Activated naive CD4-positive, alpha-beta T cell treated with anti-CD3 and anti-CD28 coated beads, Interleukin-2, amount 50 U/mL, for 16 hours (primary cell): ENCODE results near the gene NPR2.

Experiments
- DNase-seq: peaks from one replicate; pipeline ENCODE4 v3.0.0-alpha.2; 2020

Gene NPR2

DNA sequence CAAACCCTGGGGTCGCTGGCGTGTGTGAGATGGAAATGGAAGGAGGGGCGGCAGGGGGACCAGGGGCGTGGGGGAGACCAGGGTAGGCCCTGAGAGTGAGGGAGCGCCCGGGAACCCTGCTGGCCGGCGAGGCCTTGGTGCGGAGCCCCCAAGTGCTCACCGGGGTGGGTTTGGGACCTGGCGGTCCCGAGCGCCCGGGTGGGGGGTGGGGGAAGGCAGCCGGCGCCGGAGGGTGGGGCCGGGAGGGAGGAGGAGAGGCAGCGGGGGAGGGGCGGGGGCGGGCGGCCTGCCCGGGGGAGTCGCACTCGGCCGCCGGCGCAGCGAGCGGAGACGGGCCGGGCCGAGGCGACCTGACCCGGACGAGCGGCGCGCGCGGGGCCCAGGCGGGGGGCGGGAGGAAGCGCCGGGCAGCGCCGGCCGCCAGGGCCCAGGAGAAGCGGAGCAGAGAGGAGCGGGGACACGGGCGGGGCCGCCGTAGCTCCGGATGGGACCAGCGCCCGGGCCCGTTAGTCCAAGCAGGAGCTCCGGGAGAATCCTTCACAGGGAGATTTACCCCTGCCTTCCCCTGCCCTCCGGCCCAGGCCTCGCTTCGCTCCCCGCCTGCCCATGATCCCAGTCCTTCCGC is at the start of gene NPR2:
NPR2 (plus strand) TSS at position 295 of the 625 bp plus-strand sequence. CDS start 818 bp downstream, outside the sequence.
- no peak for DNase-seq

- no peak for DNase-seq
Observed at GRCh38 chr9:35741740-35742139, 49.7 kb upstream of the NPR2 start.

- no peak for DNase-seq
Observed at GRCh38 chr9:35743452-35743851, 47.9 kb upstream of the NPR2 start.

DNA sequence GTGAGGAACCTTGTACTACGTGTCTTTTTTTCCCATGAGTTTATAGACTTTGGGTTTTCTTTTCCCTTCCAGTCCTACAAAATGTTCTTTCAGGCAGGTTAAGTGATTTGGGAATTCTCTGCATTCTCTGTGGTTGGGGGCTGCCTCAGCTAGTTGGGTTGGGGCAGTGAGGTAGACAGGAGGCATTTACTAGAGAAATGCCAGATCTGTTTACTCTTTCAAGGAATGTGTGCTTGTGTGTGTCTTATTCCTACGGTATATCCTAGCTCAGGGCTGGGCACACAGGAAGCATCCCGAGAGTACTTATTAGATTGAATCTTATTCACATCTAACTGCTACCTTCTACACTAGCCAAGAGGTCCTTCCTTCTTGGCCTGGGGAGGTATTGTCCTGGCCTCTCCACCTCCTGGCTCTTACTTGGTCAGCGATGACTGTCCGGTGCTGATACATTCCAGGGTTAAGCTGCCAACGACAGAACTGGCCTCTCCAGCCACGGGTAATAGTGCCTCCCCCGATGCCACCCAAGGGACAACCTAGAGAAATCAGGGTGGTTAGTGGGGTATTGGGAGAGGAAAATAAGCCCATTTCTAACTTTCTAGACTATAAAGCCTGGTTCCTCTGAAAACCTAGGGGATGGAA is 47.4 kb upstream of the NPR2 start:
- no peak for DNase-seq

DNA sequence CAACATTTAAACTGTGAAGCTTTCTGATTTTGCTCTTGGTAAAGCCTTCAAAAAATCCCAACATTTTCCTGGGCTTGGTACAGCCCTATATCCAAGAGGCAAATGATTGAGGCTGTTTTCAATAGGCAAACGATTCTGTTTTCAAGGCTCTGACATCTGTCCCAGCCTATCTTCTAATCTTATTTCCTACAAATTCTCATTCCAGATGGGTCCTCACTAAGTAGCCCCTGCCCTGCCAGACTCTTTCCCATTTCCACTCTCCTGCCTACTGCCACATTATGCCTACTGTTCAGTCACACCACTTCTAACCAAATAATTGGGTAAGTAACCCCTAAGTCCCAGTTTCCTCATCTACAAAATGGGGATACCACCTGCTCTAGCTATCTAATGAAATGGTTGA is 45.8 kb upstream of the NPR2 start:
- no peak for DNase-seq

DNA sequence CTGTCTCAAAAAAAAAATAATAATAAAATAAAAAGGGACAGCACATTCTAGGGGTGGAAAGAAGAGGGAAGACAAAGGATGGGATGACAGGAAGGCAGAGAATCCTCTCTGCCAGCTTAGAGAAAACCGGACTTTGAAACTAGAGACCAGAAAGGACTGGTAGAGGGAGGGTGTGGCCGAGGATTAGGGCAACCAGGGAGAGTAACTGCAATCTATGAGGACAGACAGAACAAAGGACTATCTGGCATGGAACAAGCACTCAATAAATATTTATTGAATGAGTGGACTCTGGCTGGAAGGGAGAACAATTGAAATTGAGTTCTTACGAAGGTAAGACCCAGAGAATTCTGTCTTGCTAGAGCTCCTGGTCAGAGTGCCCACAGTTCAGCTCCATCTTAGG is 44.8 kb upstream of the NPR2 start:
- DNase-seq, result no peak

DNA sequence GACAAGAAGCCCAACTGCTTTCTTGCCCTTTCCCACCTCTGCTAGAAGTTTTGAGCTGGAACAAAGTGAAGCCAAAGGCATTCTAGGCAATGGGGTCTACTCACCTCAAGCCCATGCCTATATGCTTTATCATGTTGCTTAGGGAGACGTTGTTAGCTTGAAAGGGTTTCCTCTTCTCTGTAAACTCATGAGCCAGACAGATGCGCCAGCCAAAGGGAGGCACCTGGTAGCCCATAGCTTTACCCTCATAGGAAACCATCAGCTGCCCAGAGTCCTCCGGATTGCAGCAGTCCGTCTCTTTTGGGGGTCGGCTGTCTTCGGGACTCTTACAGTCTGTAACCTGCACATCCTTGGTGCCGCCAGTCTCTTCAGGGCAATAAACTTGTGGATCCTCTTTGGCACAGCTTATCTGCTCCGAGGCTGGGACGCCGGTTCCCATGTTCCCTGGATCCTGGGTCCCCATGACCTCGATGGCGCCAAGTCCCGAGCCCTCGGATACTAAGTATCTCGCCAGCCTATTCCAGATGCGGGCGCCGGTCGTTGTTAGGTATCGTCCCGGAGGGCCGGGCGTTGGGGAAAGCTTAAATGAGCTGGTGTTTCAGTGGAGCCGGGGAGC is 43.0 kb upstream of the NPR2 start:
- DNase-seq, result no peak

DNA sequence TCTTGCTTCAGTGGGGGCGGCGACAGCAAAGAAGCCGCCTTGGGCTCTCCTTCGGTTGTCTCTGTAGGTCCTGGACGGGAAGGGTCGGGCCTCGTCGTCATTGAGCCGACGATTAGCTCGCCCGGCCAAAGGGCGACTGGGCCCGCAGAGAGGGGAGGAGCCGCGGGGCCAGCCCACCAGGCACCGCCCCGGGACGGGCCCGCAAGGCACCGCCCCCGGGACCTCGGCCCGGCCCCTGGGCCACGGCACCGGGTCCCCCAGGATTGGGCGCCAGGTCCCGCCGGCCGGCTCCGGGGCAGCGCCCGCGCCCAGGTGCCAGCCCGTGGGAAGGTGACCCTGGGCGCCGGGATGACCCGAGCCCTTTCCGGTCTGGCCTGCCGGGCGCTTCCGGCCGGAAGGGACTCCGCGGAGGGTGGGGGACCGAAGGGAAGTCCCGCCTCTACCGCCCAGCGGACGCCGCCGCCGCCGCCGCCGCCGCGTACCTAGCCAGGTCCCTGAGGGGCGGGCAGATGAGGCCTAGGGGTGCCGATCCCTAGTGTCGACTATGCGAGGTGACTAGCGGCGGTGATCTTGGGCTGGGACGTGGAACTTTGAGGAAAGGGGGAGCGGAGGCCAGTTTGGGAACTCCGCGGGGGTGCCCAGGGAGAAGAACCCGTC is 42.4 kb upstream of the NPR2 start, which contains the start of the genes GBA2 and RGP1:
GBA2 (minus strand) TSS at position 371 of the 657 bp plus-strand sequence. CDS start 524 bp downstream, outside the sequence.
RGP1 (plus strand) TSS at position 430 of the 657 bp plus-strand sequence. CDS start 469 bp downstream, outside the sequence.
- peak; percentile 72 for DNase-seq

DNA sequence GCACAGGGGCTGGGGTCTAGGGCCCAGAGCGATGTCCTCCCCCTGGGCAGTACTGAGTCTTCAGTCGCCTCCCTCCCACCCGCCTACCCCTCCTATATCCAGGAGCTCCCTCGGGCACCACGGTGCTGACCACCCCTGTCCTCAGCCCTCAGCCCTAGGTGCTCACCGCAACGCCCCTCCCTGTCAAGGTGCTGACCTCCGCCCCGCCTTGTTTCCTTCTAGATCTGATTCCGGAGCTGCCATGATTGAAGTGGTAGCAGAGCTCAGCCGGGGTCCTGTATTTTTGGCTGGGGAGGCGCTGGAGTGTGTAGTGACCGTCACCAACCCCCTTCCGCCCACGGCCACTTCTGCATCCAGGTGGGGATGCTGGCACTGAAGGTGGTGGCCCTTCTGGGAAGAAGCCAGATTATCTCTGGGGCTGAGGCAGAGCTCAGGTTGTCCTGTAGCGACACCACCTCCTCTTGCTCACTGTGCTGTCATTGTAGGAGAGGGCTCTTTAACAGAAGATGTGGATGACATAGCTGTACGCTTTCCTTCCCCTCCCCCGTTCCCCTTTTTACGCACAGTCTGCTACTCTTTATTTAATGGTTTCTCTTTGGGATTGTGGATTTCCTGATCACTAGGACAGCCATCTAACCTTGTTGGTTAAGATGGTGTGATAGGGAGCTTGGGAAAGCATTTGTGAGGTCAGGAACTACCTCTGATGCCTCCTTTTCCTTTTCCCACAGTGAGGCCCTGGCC is 41.7 kb upstream of the NPR2 start:
- peak; percentile 41 for DNase-seq

- DNase-seq, result no peak
Observed at GRCh38 chr9:35750256-35750531, 41.2 kb upstream of the NPR2 start.

GRCh38 chr9:35753466-35753865 is 37.9 kb upstream of the NPR2 start:
- DNase-seq, result no peak

DNA sequence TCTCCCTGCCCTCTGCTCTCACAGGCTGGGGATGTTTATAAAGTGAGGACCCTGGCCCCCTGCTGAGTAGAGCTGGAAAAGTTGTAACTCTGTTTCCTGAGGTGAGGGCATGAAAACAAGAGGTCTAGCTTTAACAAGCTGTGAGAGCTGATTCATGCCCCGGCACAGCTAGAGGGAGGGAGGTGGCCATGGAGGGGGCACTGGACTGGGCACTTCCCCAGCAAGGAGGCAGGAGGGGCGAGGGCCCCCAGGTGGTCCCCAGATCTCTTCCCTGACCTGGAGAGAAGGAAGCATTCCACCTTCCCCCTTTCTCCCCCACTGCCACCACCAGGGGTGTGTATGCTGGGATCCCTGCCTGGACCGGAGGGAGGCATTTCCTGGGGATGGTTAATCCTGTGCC is 37.1 kb upstream of the NPR2 start, which contains the start of gene MSMP:
MSMP (minus strand) TSS at position 13 of the 400 bp plus-strand sequence. CDS start 147 bp downstream, outside the sequence.
- no peak for DNase-seq

GRCh38 chr9:35755071-35755470 is 36.3 kb upstream of the NPR2 start:
- DNase-seq, result no peak

DNA sequence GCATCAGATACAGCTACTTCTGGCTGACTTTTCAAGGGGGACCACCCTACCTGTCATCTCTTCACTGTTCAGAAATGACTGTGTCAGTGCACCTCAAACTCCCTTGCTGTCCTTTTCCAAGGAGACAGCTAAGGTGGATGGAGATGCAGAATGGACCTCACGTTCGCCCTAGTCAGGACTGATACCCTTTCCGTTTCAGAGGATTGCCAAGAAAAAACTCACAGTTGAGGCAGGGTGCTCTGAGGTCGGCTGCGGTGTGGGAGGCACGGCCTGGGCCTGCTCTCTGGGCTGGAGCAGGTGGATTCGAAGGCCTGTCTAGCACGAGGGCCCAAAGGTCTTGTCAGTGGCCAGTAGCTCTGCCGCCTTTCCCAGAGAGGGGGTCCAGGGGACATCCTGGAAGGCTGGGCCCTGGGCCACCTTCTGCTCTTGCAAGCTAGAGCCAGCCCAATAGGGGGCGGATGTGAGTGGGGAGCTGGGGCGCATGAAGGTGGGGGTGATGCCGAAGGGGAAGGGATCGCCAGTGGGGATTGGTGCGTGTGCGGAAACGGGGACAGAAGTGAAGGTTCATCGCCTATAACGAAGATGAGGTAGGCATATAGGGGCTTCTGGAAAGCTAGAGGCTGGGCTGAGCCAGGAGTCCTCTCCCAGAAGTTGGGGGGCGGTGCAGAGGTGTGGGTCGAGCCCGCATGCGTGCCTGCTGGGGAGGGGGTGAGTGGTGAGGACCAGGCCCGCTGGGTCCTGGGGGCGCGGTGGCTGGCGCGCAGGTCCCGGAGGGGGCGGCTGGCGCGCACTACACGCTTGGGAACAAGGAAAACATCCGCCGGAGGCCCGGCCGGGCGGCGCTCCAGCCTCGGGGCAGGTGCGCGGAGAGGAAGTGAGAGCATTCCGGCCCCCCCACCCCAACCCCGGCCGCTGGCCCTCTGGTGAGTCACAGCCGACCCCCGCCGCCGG is 34.8 kb upstream of the NPR2 start:
- DNase-seq, result peak; percentile 85

GRCh38 chr9:35757226-35757891 is 34.0 kb upstream of the NPR2 start:
- DNase-seq, result no peak

DNA sequence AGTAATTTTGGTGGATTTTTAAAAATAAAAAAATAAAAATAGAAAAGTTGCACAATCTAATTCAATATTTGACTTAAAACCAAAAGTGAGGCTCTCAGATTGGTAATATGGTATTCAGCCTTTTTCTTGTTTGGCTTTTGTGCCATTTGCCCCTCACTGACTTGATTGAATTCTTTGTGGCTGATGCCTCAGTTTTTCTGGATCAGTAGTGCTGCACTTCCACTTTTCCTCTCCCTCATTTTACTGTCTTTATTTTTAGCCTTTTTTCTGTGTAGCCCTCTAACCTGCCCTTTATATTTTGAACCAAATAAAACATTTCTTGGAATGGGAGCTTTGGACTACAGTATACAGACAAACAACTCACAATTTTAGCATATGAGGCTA is 33.5 kb upstream of the NPR2 start:
- no peak for DNase-seq

DNA sequence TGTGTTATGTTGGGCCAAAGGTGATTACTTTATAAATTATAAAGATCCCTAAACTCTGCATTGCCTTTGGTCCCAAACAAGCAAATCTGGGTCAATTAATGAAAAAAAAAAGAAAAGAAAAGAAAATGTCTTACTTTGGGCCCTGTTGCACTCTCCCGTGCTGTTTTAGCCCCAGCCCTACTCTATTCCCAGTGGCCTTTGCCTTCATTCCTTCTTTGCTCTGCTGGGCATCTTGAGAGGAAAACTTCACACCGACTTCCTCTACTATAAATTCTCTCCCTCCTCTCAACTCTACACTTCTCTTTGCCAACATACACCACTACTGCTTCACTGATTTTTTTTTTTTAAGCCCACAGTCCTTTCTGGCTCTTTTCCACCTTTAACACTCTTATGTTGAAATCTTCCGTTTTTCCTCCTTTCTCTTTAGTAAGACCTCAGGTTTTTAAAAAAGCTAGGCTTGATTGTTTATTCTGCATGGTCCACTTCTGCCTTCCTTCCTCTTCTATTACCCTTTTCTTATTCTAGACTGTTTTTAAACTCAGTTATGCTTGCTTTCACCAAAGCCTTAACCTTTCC is 32.8 kb upstream of the NPR2 start:
- no peak for DNase-seq

GRCh38 chr9:35759795-35760194 is 31.6 kb upstream of the NPR2 start:
- DNase-seq, result no peak

DNA sequence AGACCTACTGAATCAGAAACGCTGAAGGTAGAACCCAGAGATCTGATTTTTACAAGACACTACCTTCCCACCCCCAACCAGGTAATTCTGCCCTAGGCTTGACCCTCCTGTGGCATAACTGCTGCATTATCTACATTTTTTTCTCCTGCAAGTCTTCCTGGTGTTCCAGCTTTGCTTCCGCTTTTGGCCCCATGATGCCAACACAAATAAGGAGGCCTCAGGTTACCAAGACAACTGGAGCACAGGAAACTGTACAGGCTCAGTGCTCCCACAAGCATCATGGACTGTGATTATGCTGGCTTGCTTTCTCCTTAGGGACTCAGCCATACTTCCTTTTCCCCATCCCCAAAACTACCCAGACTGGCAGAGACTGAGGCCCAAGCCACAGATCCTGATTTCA is 30.7 kb upstream of the NPR2 start:
- DNase-seq, result no peak

DNA sequence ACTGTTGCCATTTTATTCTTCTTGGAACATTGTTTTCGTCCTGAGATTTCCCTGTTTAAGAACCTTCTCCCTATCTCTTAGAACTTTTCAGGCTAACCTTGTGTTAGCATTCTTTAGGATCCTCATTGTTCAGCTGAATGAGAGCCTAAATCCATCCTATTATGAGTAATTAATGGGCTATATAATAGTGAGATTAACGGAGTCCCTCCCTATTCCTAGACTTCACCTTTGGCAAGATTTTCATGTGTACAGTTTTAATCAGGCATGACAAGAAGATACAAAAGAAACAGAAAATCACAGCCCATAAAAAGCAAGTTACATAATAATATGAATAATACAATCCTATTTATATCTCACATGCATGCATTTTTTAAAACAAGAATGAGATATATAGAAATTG is 28.2 kb upstream of the NPR2 start:
- DNase-seq, result no peak

- DNase-seq, result no peak
Observed at GRCh38 chr9:35763803-35764202, 27.6 kb upstream of the NPR2 start.
